Tibial artery (tissue), 4 donors: ENCODE measurements around the gene TLN1.

Experiments
- DNase-seq, 2 donors: peaks; one replicate each; pipeline ENCODE4 v3.0.0-alpha.2; 2019
- H3K27ac ChIP-seq, 2 donors: fragments of 200-600 bp; sonication (generic) in 1 of 2; 1 replicate in 1 of 2; 2 replicates in 1 of 2; pipeline ENCODE4 v1.5.1; 2018 to 2019; ENCODE audit warnings: mild to moderate bottlenecking in 1 of 2
- H3K27me3 ChIP-seq, 2 donors: fragments of 200-600 bp; sonication (generic) in 1 of 2; one replicate each; pipeline versions ENCODE4 v1.5.1 to v1.6.0; 2016 to 2019
- H3K36me3 ChIP-seq, 3 donors: fragments of 200-600 bp; sonication (generic) in 2 of 3; one replicate each; pipeline ENCODE4 v1.5.1; 2016 to 2019; ENCODE audit warnings: mild to moderate bottlenecking in 2 of 3
- H3K4me1 ChIP-seq, 4 donors: fragments of 200-600 bp; sonication (generic) in 2 of 4; 1 replicate in 3 of 4; 2 replicates in 1 of 4; pipeline ENCODE4 v1.5.1; 2016 to 2019
- H3K4me3 ChIP-seq, 2 donors: fragments of 200-600 bp; sonication (generic) in 1 of 2; 1 replicate in 1 of 2; 2 replicates in 1 of 2; pipeline ENCODE4 v1.5.1; 2018 to 2019; ENCODE audit warnings: mild to moderate bottlenecking in 2 of 2
- H3K9me3 ChIP-seq, 3 donors: fragments of 200-600 bp; sonication (generic) in 1 of 3; one replicate each; pipeline ENCODE4 v1.5.1; 2016 to 2019
- intact Hi-C: fragments of 100-400 bp; cut with DNase I; formaldehyde crosslinking; loops from one replicate; pipeline ENCODE4 v1.15.0; 2023; ENCODE audit warnings: low total_unique reads
- TF ChIP-seq, protein P1 (sequence below), 2 experiments: fragments of 200-600 bp in 1 of 2; fragments of 450-650 bp in 1 of 2; IDR thresholded peaks; one replicate each; pipeline ENCODE4 v1.5.1; 2017 to 2019; ENCODE audit warnings: antibody characterized with exemption in 2 of 2, mild to moderate bottlenecking in 1 of 2, moderate library complexity in 1 of 2

TLN1 gene

DNA sequence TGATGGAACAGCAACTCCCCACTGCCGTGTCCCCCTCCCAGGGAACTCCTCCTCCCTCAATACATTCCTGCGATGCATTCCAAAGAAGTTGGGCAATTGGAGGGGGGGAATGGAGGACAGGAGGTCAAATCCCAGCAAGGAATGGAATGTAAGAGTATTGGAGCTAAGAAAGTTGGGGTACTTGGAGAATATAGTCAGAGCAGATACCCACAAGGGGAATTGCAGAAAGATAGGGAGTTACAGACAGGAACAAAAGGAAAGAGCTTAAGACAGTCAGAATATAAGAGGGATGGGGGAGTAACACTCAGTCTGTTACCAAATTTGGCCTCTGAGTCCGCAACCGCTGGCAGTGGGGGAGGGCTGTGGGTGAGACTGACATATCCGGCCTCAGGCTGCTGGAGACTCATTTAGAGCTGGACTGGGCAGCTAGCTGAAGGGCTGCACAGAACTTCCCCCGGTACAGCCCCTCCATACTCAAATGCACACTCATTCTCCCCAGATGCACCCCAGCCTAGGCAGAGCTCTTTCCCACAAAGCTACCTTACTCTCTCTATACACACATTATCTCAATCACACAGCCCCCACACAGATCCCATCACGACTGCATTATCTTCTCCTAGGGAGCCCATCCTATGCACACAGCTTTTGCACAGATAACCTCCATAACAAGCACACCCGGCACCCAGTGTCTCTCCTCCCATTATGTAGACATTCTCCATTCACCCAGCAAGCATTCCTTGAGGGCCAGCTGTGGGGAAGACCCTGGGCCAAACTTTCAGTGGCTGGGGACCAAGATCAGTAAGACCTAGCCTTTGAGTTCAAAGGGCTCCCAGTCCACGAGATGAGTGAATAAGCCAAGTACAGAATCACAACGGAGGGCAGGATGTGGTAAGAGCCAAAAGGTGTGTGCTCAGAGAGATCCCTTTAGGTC, 3.7 kb downstream of the TLN1 start:
- peak; percentile 90 to 95 for DNase-seq
- Histone ChIP-seq H3K27me3 (no peaks in the 10 kb centered on the region), H3K36me3 (peaks cover 23 to 33% (median 24%) of the 10 kb centered on the region in 3 donors), H3K4me3 (peak overlapping the region; percentile 65 to 93), H3K4me1 (peaks cover 0 to 66% (median 54%) of the 10 kb centered on the region in 4 donors), H3K27ac (peak overlapping the region; percentile 92 to 99), H3K9me3 (no peaks in the 10 kb centered on the region)
- TF ChIP-seq, protein P1, sequence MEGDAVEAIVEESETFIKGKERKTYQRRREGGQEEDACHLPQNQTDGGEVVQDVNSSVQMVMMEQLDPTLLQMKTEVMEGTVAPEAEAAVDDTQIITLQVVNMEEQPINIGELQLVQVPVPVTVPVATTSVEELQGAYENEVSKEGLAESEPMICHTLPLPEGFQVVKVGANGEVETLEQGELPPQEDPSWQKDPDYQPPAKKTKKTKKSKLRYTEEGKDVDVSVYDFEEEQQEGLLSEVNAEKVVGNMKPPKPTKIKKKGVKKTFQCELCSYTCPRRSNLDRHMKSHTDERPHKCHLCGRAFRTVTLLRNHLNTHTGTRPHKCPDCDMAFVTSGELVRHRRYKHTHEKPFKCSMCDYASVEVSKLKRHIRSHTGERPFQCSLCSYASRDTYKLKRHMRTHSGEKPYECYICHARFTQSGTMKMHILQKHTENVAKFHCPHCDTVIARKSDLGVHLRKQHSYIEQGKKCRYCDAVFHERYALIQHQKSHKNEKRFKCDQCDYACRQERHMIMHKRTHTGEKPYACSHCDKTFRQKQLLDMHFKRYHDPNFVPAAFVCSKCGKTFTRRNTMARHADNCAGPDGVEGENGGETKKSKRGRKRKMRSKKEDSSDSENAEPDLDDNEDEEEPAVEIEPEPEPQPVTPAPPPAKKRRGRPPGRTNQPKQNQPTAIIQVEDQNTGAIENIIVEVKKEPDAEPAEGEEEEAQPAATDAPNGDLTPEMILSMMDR (IDR thresholded peaks at IDR 0.05), result no peak
- intact Hi-C loops, result loop anchor here (1.0 to 5.0 kb wide), 2 partner anchors 36 to 70 kb away; partner anchors contain the start of genes CCDC107 and RMRP

DNA sequence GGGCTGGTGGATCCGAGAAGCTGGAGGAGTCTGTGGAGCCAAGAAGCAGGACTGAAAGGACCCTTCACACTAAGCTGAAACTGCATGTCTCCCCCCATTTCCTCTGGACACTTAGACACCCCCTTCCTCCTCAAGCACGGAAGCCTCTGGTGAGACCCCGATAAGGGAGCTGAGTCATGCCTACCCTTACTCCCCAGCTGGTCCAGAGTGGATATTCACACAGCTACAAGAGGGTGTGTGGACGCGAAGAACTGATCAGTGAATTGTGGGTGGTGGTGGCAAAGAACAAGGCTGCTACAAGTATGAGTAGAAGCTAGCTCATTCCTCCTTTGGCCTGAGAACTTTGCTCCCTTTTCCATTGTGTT, 4.3 kb downstream of the TLN1 start:
- intact Hi-C loops, result loop anchor here (1.0 to 5.0 kb wide), 2 partner anchors 35 to 69 kb away; partner anchors contain the start of genes CCDC107 and RMRP
- Histone ChIP-seq H3K27ac (peak overlapping the region; percentile 92 to 99), H3K4me1 (peaks cover 0 to 60% (median 50%) of the 10 kb centered on the region in 4 donors), H3K36me3 (peaks cover 29 to 40% (median 31%) of the 10 kb centered on the region in 3 donors), H3K27me3 (no peaks in the 10 kb centered on the region), H3K9me3 (no peaks in the 10 kb centered on the region), H3K4me3 (peak overlapping the region; percentile 65 to 93)
- no peak for DNase-seq
- TF ChIP-seq, protein P1 (IDR thresholded peaks at IDR 0.05), result no peak

DNA sequence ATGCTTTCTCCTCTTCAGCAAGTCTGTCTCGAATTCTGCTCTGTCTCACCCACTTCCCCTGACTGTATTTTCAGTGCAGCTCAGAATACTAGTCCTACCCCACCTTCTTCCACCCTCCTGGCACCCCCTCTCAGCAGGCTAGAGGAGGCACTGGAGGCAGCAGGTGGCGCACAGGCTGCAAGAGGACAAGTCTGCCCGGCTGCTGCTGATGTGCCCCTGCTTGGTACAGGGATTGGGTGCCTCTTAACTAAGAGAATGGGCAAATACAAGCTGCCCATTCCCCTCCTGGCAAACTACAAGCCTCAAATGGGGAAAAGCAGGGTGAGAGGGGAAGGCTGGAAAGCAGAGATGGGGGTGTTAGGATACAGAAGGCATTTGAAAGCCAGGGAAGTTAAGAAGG, 5.1 kb downstream of the TLN1 start:
- intact Hi-C loops, result loop anchor here (5.0 kb wide), 1 partner anchor 35 kb away; no protein-coding TSS in a partner anchor
- H3K27ac ChIP-seq, result peak overlapping the region; percentile 92 to 99
- no peaks in the 10 kb centered on the region for H3K27me3 ChIP-seq
- H3K9me3 ChIP-seq, result no peaks in the 10 kb centered on the region
- peak overlapping the region; percentile 65 to 93 for H3K4me3 ChIP-seq
- TF ChIP-seq, protein P1 (IDR thresholded peaks at IDR 0.05), result peak in 1 of 2 experiments; percentile 31
- peaks cover 37 to 47% (median 38%) of the 10 kb centered on the region in 3 donors for H3K36me3 ChIP-seq
- peaks cover 0 to 60% (median 50%) of the 10 kb centered on the region in 4 donors for H3K4me1 ChIP-seq
- peak; percentile 59 to 92 for DNase-seq

DNA sequence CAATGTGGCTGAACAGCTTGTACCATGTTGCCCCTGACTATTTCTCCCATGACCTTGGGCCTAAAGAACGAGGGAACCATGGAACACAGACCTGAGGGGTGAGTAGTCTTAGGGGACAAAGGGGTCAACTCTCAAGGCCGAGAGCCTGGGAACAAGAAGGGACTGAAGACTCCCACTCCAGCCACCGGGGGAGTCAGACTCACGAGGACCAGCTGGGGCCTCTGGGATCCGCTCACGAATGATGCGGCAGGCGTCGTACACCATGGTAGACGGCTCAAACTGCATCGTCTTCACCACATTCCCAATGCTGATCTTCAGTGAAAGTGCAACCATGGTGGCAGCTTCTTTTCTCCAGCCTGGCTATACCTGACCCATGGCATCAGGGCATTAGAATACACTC, 6.6 kb downstream of the TLN1 start:
- intact Hi-C loops, result loop anchor here (5.0 kb wide), 1 partner anchor 33 kb away; no protein-coding TSS in a partner anchor
- no peak overlapping the region for H3K4me3 ChIP-seq
- H3K27ac ChIP-seq, result peak overlapping the region; percentile 92 to 99
- no peaks in the 10 kb centered on the region for H3K27me3 ChIP-seq
- H3K36me3 ChIP-seq, result peaks cover 52 to 63% (median 54%) of the 10 kb centered on the region in 3 donors
- H3K4me1 ChIP-seq, result peaks cover 0 to 51% (median 43%) of the 10 kb centered on the region in 4 donors
- TF ChIP-seq, protein P1 (IDR thresholded peaks at IDR 0.05), result no peak
- no peaks in the 10 kb centered on the region for H3K9me3 ChIP-seq
- DNase-seq, result peak in 1 of 2 donors; percentile 61

DNA sequence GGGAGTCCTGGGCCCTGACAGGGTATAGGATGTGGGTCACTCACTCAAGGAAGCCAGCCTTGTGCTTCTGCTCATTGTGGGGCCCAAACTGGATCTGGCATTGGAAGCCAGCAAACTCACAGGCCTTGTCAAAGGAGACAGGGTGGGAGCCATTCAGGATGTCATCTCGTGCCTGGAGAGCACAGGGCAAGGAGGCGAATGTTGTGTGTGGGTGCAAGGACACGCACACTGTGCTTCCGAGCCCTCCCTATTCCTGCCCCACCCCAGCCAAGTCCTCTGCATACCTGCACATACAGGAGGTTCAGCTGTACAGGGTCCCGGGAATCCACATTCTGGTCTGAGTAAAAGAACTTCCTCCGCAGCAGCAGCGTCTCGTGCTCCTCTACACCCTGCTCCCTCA, 8.1 kb downstream of the TLN1 start:
- Histone ChIP-seq H3K36me3 (peaks cover 67 to 77% (median 68%) of the 10 kb centered on the region in 3 donors), H3K4me3 (no peak overlapping the region), H3K4me1 (peaks cover 0 to 38% (median 29%) of the 10 kb centered on the region in 4 donors), H3K27ac (peak overlapping the region; percentile 50 to 99), H3K27me3 (no peaks in the 10 kb centered on the region), H3K9me3 (no peaks in the 10 kb centered on the region)
- intact Hi-C loops, result no loop called here
- TF ChIP-seq, protein P1 (IDR thresholded peaks at IDR 0.05), result no peak
- DNase-seq, result peak in 1 of 2 donors; percentile 56
